Activated T-helper 2 cell treated with anti-CD3 and anti-CD28 coated beads, Interferon-gamma antibody, Interleukin-2, Interleukin-4, amounts not matched to agents 10 μg/mL and 5 μg/mL and 100 μg/mL, durations not matched to agents 14 hours and 24 hours and 36 hours (primary cell): ENCODE measurements around the gene GAST. TPM values are rescaled to one million over a fixed set of nuclear protein-coding genes. Genes with fewer than 3 reads are reported as not detected.
"Not testable (repeated sequence)": the region's sequence is repeated elsewhere in the genome, so short reads cannot be mapped to it uniquely, and the experiment has no call there.

Experiments
- DNase-seq: peaks from one replicate; pipeline ENCODE4 v3.0.0; 2021; ENCODE audit warnings: low spot score
- H3K27ac Mint-ChIP-seq: one replicate; pipeline ENCODE4 v1.8.0; 2021; ENCODE audit warnings: mixed read lengths
- H3K27me3 Mint-ChIP-seq: one replicate; pipeline ENCODE4 v1.8.0; 2021; ENCODE audit warnings: low read depth, mixed read lengths
- H3K36me3 Mint-ChIP-seq: one replicate; pipeline ENCODE4 v1.8.0; 2021; ENCODE audit warnings: low read depth, mixed read lengths
- H3K4me1 Mint-ChIP-seq: one replicate; pipeline ENCODE4 v1.8.0; 2021; ENCODE audit warnings: low read depth, mixed read lengths
- H3K4me3 Mint-ChIP-seq: one replicate; pipeline ENCODE4 v1.8.0; 2021; ENCODE audit warnings: low read depth, mild to moderate bottlenecking, moderate library complexity, mixed read lengths
- H3K9me3 Mint-ChIP-seq: one replicate; pipeline ENCODE4 v1.8.0; 2021; ENCODE audit warnings: mixed read lengths
- intact Hi-C: fragments of 100-400 bp; cut with micrococcal nuclease; formaldehyde crosslinking; loops from one replicate; pipeline ENCODE4 v1.15.1; 2023
- total RNA-seq: library from RNA; stranded (reverse); gene quantifications from 2 replicates; pipeline ENCODE4 v1.2.3, GENCODE V29; 2022

Gene GAST
- total RNA-seq = not detected in 2 replicates

GRCh38 chr17:41711669-41712400 is at the start of gene GAST:
Gene GAST (plus strand): TSS chr17:41712331. CDS start chr17:41715437, 3,106 bp downstream.
- H3K9me3 Mint-ChIP-seq = no peaks in the 10 kb centered on the region

GRCh38 chr17:41663451-41664171 is 48.5 kb upstream of the GAST start:
- intact Hi-C loops = loop anchor here (2.0 to 5.0 kb wide), 3 partner anchors 115 to 861 kb away; partner anchors contain the start of gene KRT36
- no peak overlapping the region for H3K4me3 Mint-ChIP-seq

More at GRCh38 chr17:41711669-41712400, at the start of gene GAST:
- Mint-ChIP-seq H3K36me3 (no peaks in the 10 kb centered on the region), H3K27me3 (peaks cover 11% of the 10 kb centered on the region), H3K4me1 (peaks cover 8% of the 10 kb centered on the region), H3K27ac (no peak within 1 kb of the TSS), H3K4me3 (no peak within 1 kb of the TSS)
- intact Hi-C loops = no loop called here
- no peak for DNase-seq

GRCh38 chr17:41664172-41664457 is 48.0 kb upstream of the GAST start:
- peaks cover 7% of the 10 kb centered on the region for H3K27me3 Mint-ChIP-seq
- intact Hi-C loops = loop anchor here (5.0 kb wide), 2 partner anchors 177 to 862 kb away; partner anchors contain the start of gene KRT36
- H3K4me1 Mint-ChIP-seq = peaks cover 33% of the 10 kb centered on the region
- no peak overlapping the region for H3K4me3 Mint-ChIP-seq
- no peak overlapping the region for H3K27ac Mint-ChIP-seq
- H3K9me3 Mint-ChIP-seq = no peaks in the 10 kb centered on the region
- DNase-seq = no peak
- H3K36me3 Mint-ChIP-seq = no peaks in the 10 kb centered on the region

More at GRCh38 chr17:41663451-41664171, 48.5 kb upstream of the GAST start:
- peak overlapping the region; percentile 44 for H3K27ac Mint-ChIP-seq
- DNase-seq = no peak
- H3K27me3 Mint-ChIP-seq = peaks cover 7% of the 10 kb centered on the region
- H3K9me3 Mint-ChIP-seq = no peaks in the 10 kb centered on the region
- H3K4me1 Mint-ChIP-seq = peaks cover 30% of the 10 kb centered on the region
- no peaks in the 10 kb centered on the region for H3K36me3 Mint-ChIP-seq

DNA sequence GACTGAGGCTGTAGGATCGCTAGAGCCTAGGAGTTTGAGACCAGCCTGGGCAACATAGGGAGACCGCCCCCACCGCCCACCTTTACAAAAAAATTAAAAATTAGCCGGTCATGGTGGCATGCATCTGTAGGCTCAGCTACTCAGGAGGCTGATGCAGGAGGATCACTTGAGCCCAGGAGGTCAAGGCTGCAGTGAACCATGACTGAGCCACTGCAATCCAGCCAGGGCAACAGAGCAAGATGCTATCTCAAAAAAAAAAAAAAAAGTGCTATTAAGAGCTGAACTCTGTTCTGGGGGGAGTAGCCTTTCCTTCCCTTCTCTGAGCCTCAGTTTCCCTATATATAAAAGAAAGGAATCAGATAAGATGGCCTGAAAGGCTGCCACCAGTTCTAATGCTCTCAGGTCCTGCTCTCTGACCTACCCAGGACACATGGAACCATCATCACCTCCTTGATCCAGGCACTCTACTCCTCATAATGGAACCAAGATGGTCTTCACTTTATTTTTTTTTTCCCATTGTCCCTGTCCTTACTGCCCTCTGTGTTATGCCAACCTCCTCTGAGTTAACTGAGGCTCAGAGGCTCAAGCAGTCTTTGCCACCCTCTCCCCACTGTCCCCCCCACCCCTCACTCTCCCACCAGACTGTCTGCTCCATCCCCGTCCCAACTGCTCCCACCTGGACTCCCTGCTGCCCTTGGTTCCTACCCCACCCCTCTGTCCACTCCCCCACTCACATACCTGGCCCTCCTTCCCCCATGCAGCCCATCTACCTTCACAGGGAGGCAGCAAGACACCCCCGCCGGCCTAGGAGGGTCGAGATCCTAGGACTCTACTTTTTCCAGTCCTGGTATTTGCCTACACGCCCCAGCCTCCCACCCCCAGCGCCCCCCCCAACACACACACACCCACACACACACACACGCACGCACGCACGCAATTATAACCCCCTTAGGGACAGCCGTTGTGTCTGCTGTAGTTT is 47.3 kb upstream of the GAST start:
- Mint-ChIP-seq H3K36me3 (no peaks in the 10 kb centered on the region), H3K9me3 (no peaks in the 10 kb centered on the region), H3K27me3 (peaks cover 7% of the 10 kb centered on the region), H3K4me1 (peaks cover 40% of the 10 kb centered on the region), H3K27ac (peak overlapping the region; percentile 80), H3K4me3 (peak overlapping the region; percentile 78)
- DNase-seq = no peak
- intact Hi-C loops = loop anchor here (5.0 kb wide), 3 partner anchors 178 to 863 kb away; partner anchors contain the start of gene KRT36

DNA sequence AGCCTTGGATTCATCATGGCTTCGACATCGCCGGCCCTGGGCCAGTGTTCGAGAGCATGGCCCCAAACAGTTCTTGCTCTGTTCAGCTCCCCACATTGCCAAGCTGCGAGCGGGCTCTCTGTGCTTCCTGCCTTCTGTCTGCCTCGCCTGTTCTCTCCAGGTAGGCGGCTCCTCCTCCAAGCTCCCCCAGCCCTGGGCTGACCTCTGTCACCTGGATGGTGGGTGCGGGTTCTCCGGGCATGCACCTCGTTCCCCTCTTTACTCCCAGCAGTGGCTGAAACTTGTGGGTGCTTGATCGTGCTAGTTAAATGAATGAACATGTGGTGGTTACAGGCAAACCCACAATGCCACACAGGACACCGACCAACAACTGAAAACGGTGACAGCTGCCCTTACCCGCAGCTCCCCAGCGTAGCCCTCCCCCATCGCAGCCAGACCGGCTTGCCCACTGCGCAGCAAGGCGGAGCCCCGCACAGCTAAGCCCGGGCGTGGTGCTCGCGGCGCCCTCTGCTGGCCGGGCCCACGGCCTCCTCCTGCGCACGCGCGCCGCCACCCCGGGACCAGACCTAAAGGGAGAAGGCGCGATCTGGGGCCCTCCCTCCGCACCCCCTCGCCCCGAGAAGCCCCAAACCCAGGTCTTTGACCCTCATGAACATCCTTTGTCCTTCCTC is 46.4 kb upstream of the GAST start:
- H3K27me3 Mint-ChIP-seq = peaks cover 7% of the 10 kb centered on the region
- H3K9me3 Mint-ChIP-seq = no peaks in the 10 kb centered on the region
- peak overlapping the region; percentile 97 for H3K27ac Mint-ChIP-seq
- H3K4me3 Mint-ChIP-seq = peak overlapping the region; percentile 78
- peaks cover 46% of the 10 kb centered on the region for H3K4me1 Mint-ChIP-seq
- H3K36me3 Mint-ChIP-seq = no peaks in the 10 kb centered on the region
- peak; percentile 87 for DNase-seq
- intact Hi-C loops = loop anchor here (1.0 to 5.0 kb wide), 4 partner anchors 23 to 848 kb away; partner anchors contain the start of gene EIF1

GRCh38 chr17:41666237-41666641 is 45.9 kb upstream of the GAST start:
- H3K4me3 Mint-ChIP-seq = peak overlapping the region; percentile 78
- no peaks in the 10 kb centered on the region for H3K9me3 Mint-ChIP-seq
- DNase-seq = peak; percentile 53
- peaks cover 48% of the 10 kb centered on the region for H3K4me1 Mint-ChIP-seq
- peaks cover 7% of the 10 kb centered on the region for H3K27me3 Mint-ChIP-seq
- intact Hi-C loops = loop anchor here (1.0 to 5.0 kb wide), 4 partner anchors 22 to 849 kb away; partner anchors contain the start of gene EIF1
- peak overlapping the region; percentile 97 for H3K27ac Mint-ChIP-seq
- no peaks in the 10 kb centered on the region for H3K36me3 Mint-ChIP-seq

DNA sequence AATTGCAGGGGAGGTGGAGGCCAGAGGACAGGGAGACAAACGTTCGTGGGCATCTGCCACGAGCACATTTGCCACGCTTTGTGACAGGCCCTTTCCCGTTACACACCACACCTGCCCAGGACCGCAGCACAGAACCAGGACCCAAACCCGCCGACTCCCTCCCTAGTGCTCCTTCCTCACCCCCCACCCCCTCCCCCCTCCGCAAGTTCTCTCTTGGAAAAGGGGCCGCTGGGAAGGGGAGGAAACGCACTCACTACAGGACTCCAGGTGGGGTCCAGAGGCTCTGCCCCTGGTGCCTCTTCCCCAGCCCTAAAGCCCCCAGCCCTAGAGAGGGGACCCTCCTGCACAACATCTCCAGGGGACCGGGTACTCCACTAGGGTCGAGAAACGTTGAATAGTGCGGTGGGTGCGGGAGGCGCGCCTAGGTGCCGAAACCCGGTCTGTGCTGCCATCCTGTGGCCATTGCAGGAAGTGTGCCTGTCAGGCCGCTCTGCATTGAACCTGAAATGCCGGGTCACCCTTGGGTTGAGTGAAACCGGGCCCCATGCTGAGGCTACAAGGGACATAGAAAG is 45.3 kb upstream of the GAST start:
- Mint-ChIP-seq H3K36me3 (no peaks in the 10 kb centered on the region), H3K9me3 (no peaks in the 10 kb centered on the region), H3K27ac (peak overlapping the region; percentile 97), H3K27me3 (peaks cover 7% of the 10 kb centered on the region), H3K4me1 (peaks cover 50% of the 10 kb centered on the region), H3K4me3 (peak overlapping the region; percentile 78)
- DNase-seq = peak; percentile 78
- intact Hi-C loops = loop anchor here (1.0 to 5.0 kb wide), 5 partner anchors 13 to 849 kb away; partner anchors contain the start of gene EIF1

DNA sequence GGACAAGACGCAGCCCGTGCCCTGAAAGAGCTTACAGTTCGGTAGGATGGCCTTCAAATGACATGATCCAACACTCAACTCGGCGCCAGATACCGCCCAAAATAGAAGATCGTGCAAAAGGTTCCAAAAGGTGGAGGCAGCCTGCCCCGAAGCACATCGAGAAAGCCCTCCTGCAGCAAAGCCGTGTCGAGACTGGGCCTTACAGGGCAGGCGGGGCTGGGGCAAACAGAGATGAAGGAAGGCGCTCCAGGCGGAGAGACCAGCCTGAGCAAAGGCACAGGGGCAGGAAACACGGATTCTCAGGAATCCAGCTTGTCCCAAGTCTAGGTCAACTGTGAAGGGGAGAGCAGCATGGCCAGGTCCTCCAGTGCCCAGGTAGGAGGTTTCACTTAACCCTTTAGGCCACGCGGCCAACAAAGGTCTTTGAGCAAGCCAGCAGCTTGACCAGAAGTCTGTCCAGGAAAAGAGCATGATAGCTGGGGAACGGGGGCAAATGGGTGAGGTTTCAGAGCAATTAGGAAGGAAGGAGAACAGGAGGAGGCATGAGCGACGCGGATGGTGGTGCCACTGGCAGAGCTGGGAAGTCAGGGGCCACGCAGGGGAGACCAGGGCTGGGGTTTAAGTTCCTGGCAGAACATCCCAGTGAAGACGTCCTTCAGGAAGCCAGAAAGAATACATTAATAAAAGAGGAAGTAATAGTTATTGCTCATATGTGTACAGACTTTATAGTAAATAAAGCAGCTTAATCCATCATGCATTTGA is 44.7 kb upstream of the GAST start:
- peak overlapping the region; percentile 78 for H3K4me3 Mint-ChIP-seq
- peak overlapping the region; percentile 97 for H3K27ac Mint-ChIP-seq
- H3K36me3 Mint-ChIP-seq = no peaks in the 10 kb centered on the region
- H3K9me3 Mint-ChIP-seq = no peaks in the 10 kb centered on the region
- no peak for DNase-seq
- H3K4me1 Mint-ChIP-seq = peaks cover 52% of the 10 kb centered on the region
- intact Hi-C loops = loop anchor here (1.0 to 5.0 kb wide), 4 partner anchors 12 to 850 kb away; no protein-coding TSS in a partner anchor
- peaks cover 7% of the 10 kb centered on the region for H3K27me3 Mint-ChIP-seq

DNA sequence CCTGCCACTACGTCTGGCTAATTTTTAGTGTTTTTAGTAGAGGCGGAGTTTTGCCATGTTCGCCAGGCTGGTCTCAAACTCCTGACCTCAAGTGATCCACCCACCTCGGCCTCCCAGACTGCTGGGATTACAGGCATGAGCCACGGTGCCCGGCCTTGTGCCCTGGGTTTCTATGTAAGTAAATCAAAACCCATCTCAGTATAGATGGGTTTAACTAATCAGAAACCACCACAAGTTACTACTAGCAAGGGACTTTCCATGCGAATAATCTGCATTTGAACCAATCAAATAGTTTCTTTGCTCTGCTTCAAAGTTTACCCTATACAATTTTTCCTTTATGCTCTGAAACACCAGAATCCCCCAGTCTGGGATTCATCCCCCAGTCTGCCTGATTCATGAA is 40.0 kb upstream of the GAST start:
- H3K4me3 Mint-ChIP-seq = no peak overlapping the region
- intact Hi-C loops = no loop called here
- no peaks in the 10 kb centered on the region for H3K9me3 Mint-ChIP-seq
- H3K4me1 Mint-ChIP-seq = peaks cover 49% of the 10 kb centered on the region
- H3K36me3 Mint-ChIP-seq = peaks cover 3% of the 10 kb centered on the region
- H3K27me3 Mint-ChIP-seq = no peaks in the 10 kb centered on the region
- no peak for DNase-seq
- peak overlapping the region; percentile 50 for H3K27ac Mint-ChIP-seq

DNA sequence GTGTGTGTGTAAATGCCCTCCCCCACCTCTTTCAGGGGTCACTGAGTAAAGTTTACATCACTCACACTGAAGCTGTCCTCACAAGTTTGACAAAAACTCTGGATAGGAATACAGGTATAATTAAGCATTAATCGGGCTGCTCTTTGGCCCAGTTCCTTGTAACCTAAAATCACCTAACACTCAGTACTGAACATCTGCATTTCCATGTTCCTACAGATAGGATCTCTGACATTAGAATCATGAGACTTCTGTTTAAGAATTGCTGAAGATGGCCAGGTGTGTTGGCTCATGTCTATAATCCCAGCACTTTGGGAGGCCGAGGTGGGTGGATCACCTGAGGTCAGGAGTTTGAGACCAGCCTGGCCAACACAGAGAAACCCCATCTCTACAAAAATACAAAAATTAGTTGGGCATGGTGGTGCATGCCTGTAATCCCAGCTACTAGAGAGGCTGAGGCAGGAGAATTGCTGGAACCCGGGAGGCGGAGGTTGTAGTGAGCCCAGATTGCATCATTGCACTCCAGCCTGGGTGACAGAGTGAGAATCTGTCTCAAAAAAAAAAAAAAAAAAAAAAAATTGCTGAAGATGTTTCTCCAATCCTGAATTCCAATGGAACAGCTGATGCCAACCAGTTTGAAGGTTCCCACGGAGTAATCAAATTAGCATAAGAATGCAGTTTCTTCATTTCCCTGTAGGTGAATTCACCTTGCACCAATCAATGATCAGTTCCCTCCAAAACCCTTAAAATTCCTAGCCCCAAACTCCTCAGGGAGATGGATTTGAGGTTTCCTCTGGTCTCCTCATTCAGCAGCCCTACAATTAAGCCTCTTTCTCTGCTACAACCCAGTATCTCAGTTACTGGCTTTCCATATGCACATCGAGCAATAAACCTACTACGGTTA is 36.7 kb upstream of the GAST start:
- H3K9me3 Mint-ChIP-seq, H3K4me3 Mint-ChIP-seq, DNase-seq, H3K36me3 Mint-ChIP-seq, intact Hi-C loops, H3K27me3 Mint-ChIP-seq, H3K27ac Mint-ChIP-seq: not testable (repeated sequence)
- peaks cover 53% of the 10 kb centered on the region for H3K4me1 Mint-ChIP-seq
